HepG2 (cell line): ENCODE results near the gene HCFC1R1. TPM values are rescaled to one million over a fixed set of nuclear protein-coding genes. Genes with fewer than 3 reads are reported as not detected.

Experiments
- ELF4 ChIP-seq: sonication (generic); formaldehyde crosslinking; IDR thresholded peaks from 2 replicates; pipeline ENCODE4 v1.5.0; 2020; ENCODE audit warnings: missing genetic modification reagents, mild to moderate bottlenecking, moderate library complexity, borderline replicate concordance
- FOXC1 ChIP-seq: sonication (generic); formaldehyde crosslinking; IDR thresholded peaks from 2 replicates; pipeline ENCODE4 v1.8.0; 2022; ENCODE audit warnings: mild to moderate bottlenecking, missing genetic modification reagents, borderline replicate concordance
- HMGA1 ChIP-seq: sonication (generic); formaldehyde crosslinking; conservative IDR thresholded peaks from 2 replicates; pipeline ENCODE4 v1.4.0; 2020; ENCODE audit warnings: missing genetic modification reagents
- KLF12 ChIP-seq: sonication (generic); formaldehyde crosslinking; IDR thresholded peaks from 2 replicates; pipeline ENCODE4 v1.4.0; 2020; ENCODE audit warnings: missing genetic modification reagents, borderline replicate concordance
- KMT2B ChIP-seq: IDR thresholded peaks from 2 replicates; pipeline ENCODE4 v1.6.1; 2016; ENCODE audit warnings: missing genetic modification reagents, missing compliant biosample characterization
- MED13 ChIP-seq: sonication (generic); formaldehyde crosslinking; IDR thresholded peaks from 2 replicates; pipeline ENCODE4 v1.5.0; 2020; ENCODE audit warnings: missing genetic modification reagents
- SNAPC4 ChIP-seq: sonication (generic); formaldehyde crosslinking; IDR thresholded peaks from 2 replicates; pipeline ENCODE4 v1.4.0; 2020; ENCODE audit warnings: mild to moderate bottlenecking, missing genetic modification reagents
- ZBTB34 ChIP-seq: sonication (generic); formaldehyde crosslinking; IDR thresholded peaks from 2 replicates; pipeline ENCODE4 v1.8.0; 2022; ENCODE audit warnings: mild to moderate bottlenecking, missing genetic modification reagents
- ZNF274 ChIP-seq: sonication (generic); formaldehyde crosslinking; IDR thresholded peaks from 2 replicates; pipeline ENCODE4 v1.5.1; 2020; ENCODE audit warnings: mild to moderate bottlenecking, missing genetic modification reagents
- ZNF407 ChIP-seq: sonication (generic); formaldehyde crosslinking; IDR thresholded peaks from one replicate; pipeline ENCODE4 v1.5.1; 2020; ENCODE audit warnings: mild to moderate bottlenecking, missing genetic modification reagents; ENCODE audit errors: not compliant biosample characterization
- ZNF460 ChIP-seq: sonication (generic); formaldehyde crosslinking; IDR thresholded peaks from 2 replicates; pipeline ENCODE4 v1.5.1; 2020; ENCODE audit warnings: missing genetic modification reagents, mild to moderate bottlenecking, borderline replicate concordance
- polyA plus RNA-seq, 8 experiments: library from polyadenylated mRNA; depleted of rRNA in 3 of 8; stranded (reverse) in 7 of 8; unstranded in 1 of 8; fragments of >200 nt; fragmentation: Illumina TruSeq in 4 of 8; extraction: Trizol in 4 of 8; gene quantifications; 2 replicates each; pipeline versions ENCODE4 v1.2.1 to v1.2.3, GENCODE V29; 2011 to 2016; ENCODE audit warnings: low read depth in 4 of 8, missing spikeins in 1 of 8, mixed read lengths in 1 of 8; ENCODE audit not compliant: insufficient read depth in 1 of 8
- total RNA-seq, 5 experiments: library from RNA; depleted of rRNA; stranded (reverse); fragments of >200 nt; fragmentation: Illumina TruSeq; extraction: Trizol; gene quantifications; 2 replicates each; pipeline ENCODE4 v1.2.3, GENCODE V29; 2016; ENCODE audit warnings: low read depth in 1 of 5

Gene HCFC1R1
- total and polyA plus RNA-seq, 2 of the 13 experiments (the other 11 are each of a cell fraction or from before 2014, with no cell fraction given) = 13.8 to 16.1 TPM

GRCh38 chr16:3020604-3021448 lies 2.9 kb downstream of the HCFC1R1 start (continued):
- no peak for TF ChIP-seq SNAPC4 (CRISPR knock-in tag)
- TF ChIP-seq KMT2B = peak; percentile 30; the same call in 1 of the 2 replicates
- TF ChIP-seq KLF12 (CRISPR knock-in tag) = peak; percentile 67
- peak; percentile 89; the same call in 1 of the 2 replicates for TF ChIP-seq MED13 (CRISPR knock-in tag)
- TF ChIP-seq ZNF460 (CRISPR knock-in tag) = 0 out of 2 replicates have a peak, but pooled peaks have one; percentile 40
- no peak for TF ChIP-seq ZBTB34 (CRISPR knock-in tag)
- peak; percentile 53; the same call in 1 of the 2 replicates for TF ChIP-seq ZNF274 (CRISPR knock-in tag)
- TF ChIP-seq HMGA1 (CRISPR knock-in tag) = no peak
- no peak for TF ChIP-seq FOXC1
- no peak for TF ChIP-seq ZNF407 (CRISPR knock-in tag)
- 0 out of 2 replicates have a peak, but pooled peaks have one; percentile 63 for TF ChIP-seq ELF4 (CRISPR knock-in tag)
